OCI-LY1 (cell line): Measurements from ENCODE around the gene COPA.

Source experiments
- H2AFZ ChIP-seq: fragments of 200-600 bp; sonication (generic), shearing (Covaris generic); 2 replicates; pipeline ENCODE4 v1.6.0; 2014; ENCODE audit warnings: antibody characterized with exemption, mild to moderate bottlenecking, low read length
- H3F3A ChIP-seq: fragments of 200-600 bp; sonication (generic), shearing (Covaris generic); 2 replicates; pipeline ENCODE4 v1.6.0; 2014; ENCODE audit warnings: mild to moderate bottlenecking, antibody characterized with exemption, low read length, moderate library complexity; ENCODE audit not compliant: insufficient read depth
- H3K27ac ChIP-seq: fragments of 200-600 bp; sonication (generic); 2 replicates; pipeline ENCODE4 v1.5.1; 2014; ENCODE audit warnings: low read length, mixed run types, mild to moderate bottlenecking, low read depth; ENCODE audit not compliant: poor library complexity, severe bottlenecking
- H3K27me3 ChIP-seq: fragments of 200-600 bp; sonication (generic); 2 replicates; pipeline ENCODE4 v1.6.0; 2014; ENCODE audit warnings: antibody characterized with exemption, mild to moderate bottlenecking, low read length, moderate library complexity; ENCODE audit not compliant: insufficient read depth
- H3K36me3 ChIP-seq: fragments of 200-600 bp; sonication (generic); 2 replicates; pipeline ENCODE4 v1.6.1; 2014; ENCODE audit warnings: mild to moderate bottlenecking, antibody characterized with exemption, low read length, moderate library complexity, mixed read lengths; ENCODE audit not compliant: insufficient read depth
- H3K4me1 ChIP-seq: fragments of 200-600 bp; sonication (generic); 2 replicates; pipeline ENCODE4 v1.5.1; 2014; ENCODE audit warnings: mild to moderate bottlenecking, low read length, moderate library complexity; ENCODE audit not compliant: insufficient read depth, severe bottlenecking
- H3K4me2 ChIP-seq: fragments of 200-600 bp; sonication (generic), shearing (Covaris generic); 2 replicates; pipeline ENCODE4 v1.6.1; 2014; ENCODE audit warnings: low read length
- H3K4me3 ChIP-seq: fragments of 200-600 bp; sonication (generic); 2 replicates; pipeline ENCODE4 v1.5.1; 2014; ENCODE audit warnings: low read length, low read depth, mild to moderate bottlenecking, mixed read lengths; ENCODE audit not compliant: poor library complexity, severe bottlenecking
- H3K79me2 ChIP-seq: fragments of 200-600 bp; shearing (Covaris generic); 2 replicates; pipeline ENCODE4 v1.6.1; 2016; ENCODE audit warnings: mixed run types, low read length, mixed read lengths; ENCODE audit not compliant: insufficient read depth
- H3K9ac ChIP-seq: fragments of 200-600 bp; sonication (generic), shearing (Covaris generic); 2 replicates; pipeline ENCODE4 v1.6.1; 2014; ENCODE audit warnings: mild to moderate bottlenecking, low read length, mixed read lengths
- H3K9me2 ChIP-seq: fragments of 200-600 bp; sonication (generic), shearing (Covaris generic); 2 replicates; pipeline ENCODE4 v1.6.1; 2014; ENCODE audit warnings: low read depth, mild to moderate bottlenecking, low read length, mixed read lengths
- H3K9me3 ChIP-seq: fragments of 200-600 bp; shearing (Covaris generic); 2 replicates; pipeline ENCODE4 v1.6.1; 2014; ENCODE audit warnings: low read length, mixed read lengths
- H4K20me1 ChIP-seq: fragments of 200-600 bp; sonication (generic), shearing (Covaris generic); 2 replicates; pipeline ENCODE4 v1.6.0; 2016; ENCODE audit warnings: mild to moderate bottlenecking, low read length; ENCODE audit not compliant: insufficient read depth
- EZH2 ChIP-seq: fragments of 200-600 bp; sonication (generic), shearing (Covaris generic); IDR thresholded peaks from 2 replicates; pipeline ENCODE4 v1.8.0; 2017; ENCODE audit warnings: borderline replicate concordance, mixed run types, mild to moderate bottlenecking, antibody characterized with exemption, low read length, moderate library complexity, mixed read lengths
- TF ChIP-seq, protein P1 (sequence below): fragments of 200-600 bp; sonication (generic), shearing (Covaris generic); IDR thresholded peaks from 2 replicates; pipeline ENCODE4 v1.5.1; 2017; ENCODE audit warnings: mild to moderate bottlenecking, antibody characterized with exemption, low read length, moderate library complexity, mixed read lengths

COPA gene

DNA sequence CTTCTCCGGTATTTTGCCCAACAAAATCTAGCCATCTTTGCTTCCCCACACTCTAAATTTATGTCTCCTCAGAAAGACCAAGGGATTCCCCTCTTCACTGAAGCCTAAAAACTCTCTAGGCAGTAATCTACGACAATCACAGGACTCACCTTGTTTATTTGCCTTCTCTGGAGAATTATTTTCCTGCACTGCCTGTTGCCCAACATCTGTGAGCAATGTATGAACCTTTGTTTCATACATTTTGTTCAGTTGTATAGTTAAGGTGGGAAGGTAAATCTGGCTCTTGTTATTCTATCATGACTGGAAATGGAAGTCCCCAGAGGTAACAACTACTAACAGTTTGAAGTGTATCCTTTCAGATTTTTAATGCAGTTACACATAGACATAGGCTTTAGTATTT lies 2.2 kb downstream of the COPA start:
- H4K20me1 ChIP-seq, result 0 out of 2 replicates have a peak, but pooled peaks cover 3% of the 10 kb centered on the region
- peaks cover 60% of the 10 kb centered on the region for H3K36me3 ChIP-seq
- no peak overlapping the region for H3K27ac ChIP-seq
- H3K27me3 ChIP-seq, result no peaks in the 10 kb centered on the region
- H2AFZ ChIP-seq, result no peak overlapping the region
- no peak for TF ChIP-seq EZH2
- TF ChIP-seq, protein P1, sequence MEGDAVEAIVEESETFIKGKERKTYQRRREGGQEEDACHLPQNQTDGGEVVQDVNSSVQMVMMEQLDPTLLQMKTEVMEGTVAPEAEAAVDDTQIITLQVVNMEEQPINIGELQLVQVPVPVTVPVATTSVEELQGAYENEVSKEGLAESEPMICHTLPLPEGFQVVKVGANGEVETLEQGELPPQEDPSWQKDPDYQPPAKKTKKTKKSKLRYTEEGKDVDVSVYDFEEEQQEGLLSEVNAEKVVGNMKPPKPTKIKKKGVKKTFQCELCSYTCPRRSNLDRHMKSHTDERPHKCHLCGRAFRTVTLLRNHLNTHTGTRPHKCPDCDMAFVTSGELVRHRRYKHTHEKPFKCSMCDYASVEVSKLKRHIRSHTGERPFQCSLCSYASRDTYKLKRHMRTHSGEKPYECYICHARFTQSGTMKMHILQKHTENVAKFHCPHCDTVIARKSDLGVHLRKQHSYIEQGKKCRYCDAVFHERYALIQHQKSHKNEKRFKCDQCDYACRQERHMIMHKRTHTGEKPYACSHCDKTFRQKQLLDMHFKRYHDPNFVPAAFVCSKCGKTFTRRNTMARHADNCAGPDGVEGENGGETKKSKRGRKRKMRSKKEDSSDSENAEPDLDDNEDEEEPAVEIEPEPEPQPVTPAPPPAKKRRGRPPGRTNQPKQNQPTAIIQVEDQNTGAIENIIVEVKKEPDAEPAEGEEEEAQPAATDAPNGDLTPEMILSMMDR, result no peak
- H3K4me2 ChIP-seq, result peak overlapping the region; percentile 84
- H3K79me2 ChIP-seq, result peaks cover 45% of the 10 kb centered on the region
- H3K4me1 ChIP-seq, result peaks cover 28% of the 10 kb centered on the region
- H3K9me3 ChIP-seq, result no peaks in the 10 kb centered on the region
- H3K9me2 ChIP-seq, result no peaks in the 10 kb centered on the region
- no peak overlapping the region for H3K9ac ChIP-seq
- peak overlapping the region; percentile 98 for H3K4me3 ChIP-seq
- H3F3A ChIP-seq, result no peaks in the 10 kb centered on the region

DNA sequence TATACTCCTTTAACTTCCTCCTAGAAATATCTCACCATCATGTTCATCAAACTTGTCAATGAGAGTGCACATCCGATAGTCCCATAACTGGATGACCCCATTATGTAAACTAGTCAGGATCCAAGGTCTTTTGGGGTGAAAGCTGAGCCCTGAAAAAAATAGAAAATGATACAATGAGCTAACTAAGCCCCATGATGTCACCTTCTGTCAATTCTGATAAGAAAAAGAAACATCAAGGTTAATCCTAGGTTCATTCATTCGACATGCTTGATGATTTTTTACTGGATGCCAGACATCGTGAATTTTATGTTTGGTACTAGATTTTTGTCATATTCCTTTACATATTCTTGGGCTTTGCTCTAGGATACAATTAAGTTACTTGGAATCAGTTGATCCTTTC lies 2.9 kb downstream of the COPA start:
- Histone ChIP-seq H3K27ac (no peak overlapping the region), H3K9ac (no peak overlapping the region), H3K4me1 (peaks cover 26% of the 10 kb centered on the region), H3K9me3 (no peaks in the 10 kb centered on the region), H3K4me3 (no peak overlapping the region), H3K79me2 (peaks cover 45% of the 10 kb centered on the region), H4K20me1 (0 out of 2 replicates have a peak, but pooled peaks cover 3% of the 10 kb centered on the region), H3F3A (no peaks in the 10 kb centered on the region), H3K36me3 (peaks cover 57% of the 10 kb centered on the region), H3K4me2 (no peak overlapping the region), H3K9me2 (no peaks in the 10 kb centered on the region), H2AFZ (no peak overlapping the region), H3K27me3 (no peaks in the 10 kb centered on the region)
- TF ChIP-seq, protein P1, result no peak
- no peak for TF ChIP-seq EZH2

DNA sequence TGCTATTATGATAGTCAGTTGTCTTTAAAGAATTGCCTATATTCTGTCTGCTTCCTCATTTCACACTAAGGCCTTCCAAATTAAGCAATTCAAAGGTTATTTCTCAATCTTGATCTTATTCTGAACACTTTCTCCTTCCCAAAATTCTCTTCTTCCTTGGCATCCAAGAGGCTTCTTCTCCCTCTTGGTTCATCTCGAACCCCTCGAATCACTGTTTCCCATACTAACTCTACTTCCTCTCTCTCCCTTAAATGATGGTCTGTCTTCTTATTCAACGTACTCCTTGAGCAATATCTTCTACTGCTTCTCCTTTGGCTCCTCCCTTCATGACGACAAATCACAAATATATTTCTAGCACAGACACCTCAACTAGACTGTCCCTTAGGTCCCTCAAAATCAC lies 4.5 kb downstream of the COPA start:
- TF ChIP-seq, protein P1, result no peak
- TF ChIP-seq EZH2, result no peak
- H3K79me2 ChIP-seq, result peaks cover 35% of the 10 kb centered on the region

More for the DNA sequence above, 4.5 kb downstream of the COPA start:
- no peak overlapping the region for H3K4me2 ChIP-seq
- no peak overlapping the region for H2AFZ ChIP-seq
- H4K20me1 ChIP-seq, result 0 out of 2 replicates have a peak, but pooled peaks cover 3% of the 10 kb centered on the region
- peaks cover 15% of the 10 kb centered on the region for H3K4me1 ChIP-seq
- no peaks in the 10 kb centered on the region for H3F3A ChIP-seq
- H3K36me3 ChIP-seq, result peaks cover 66% of the 10 kb centered on the region
- H3K27me3 ChIP-seq, result no peaks in the 10 kb centered on the region
- H3K9me3 ChIP-seq, result no peaks in the 10 kb centered on the region
- no peaks in the 10 kb centered on the region for H3K9me2 ChIP-seq
- H3K4me3 ChIP-seq, result no peak overlapping the region
- no peak overlapping the region for H3K27ac ChIP-seq
- H3K9ac ChIP-seq, result no peak overlapping the region
